HG03135 (cell line): ENCODE measurements around the gene ROBO1.
"Not testable (repeated sequence)": the region's sequence is repeated elsewhere in the genome, so short reads cannot be mapped to it uniquely, and the experiment has no call there.

Experiments used
- ATAC-seq: cut with Tn5 transposase; IDR thresholded peaks from one replicate; pipeline ENCODE4 v1.9.1; 2021; ENCODE audit warnings: mild to moderate bottlenecking, moderate library complexity; ENCODE audit not compliant: unreplicated experiment

The ROBO1 gene

GRCh38 chr3:79317551-79318518, 450.0 kb downstream of the ROBO1 start:
- ATAC-seq, result no peak

- no peak for ATAC-seq
Measured at GRCh38 chr3:79314962-79315361, 452.8 kb downstream of the ROBO1 start.

- ATAC-seq, result no peak
Measured at GRCh38 chr3:79314544-79314943, 453.3 kb downstream of the ROBO1 start.

GRCh38 chr3:79310016-79310415, 457.8 kb downstream of the ROBO1 start:
- no peak for ATAC-seq

- ATAC-seq, result no peak
Measured at GRCh38 chr3:79306934-79307570, 460.7 kb downstream of the ROBO1 start.

- ATAC-seq, result not testable (repeated sequence)
Measured at GRCh38 chr3:79299949-79300635, 467.7 kb downstream of the ROBO1 start.

GRCh38 chr3:79297245-79297960, 470.4 kb downstream of the ROBO1 start:
- no peak for ATAC-seq

GRCh38 chr3:79286882-79287281, 480.9 kb downstream of the ROBO1 start:
- ATAC-seq, result no peak

GRCh38 chr3:79285871-79286270, 481.9 kb downstream of the ROBO1 start:
- ATAC-seq, result no peak

GRCh38 chr3:79285380-79285779, 482.4 kb downstream of the ROBO1 start:
- no peak for ATAC-seq

GRCh38 chr3:79284781-79285180, 483.0 kb downstream of the ROBO1 start:
- no peak for ATAC-seq

- no peak for ATAC-seq
Measured at GRCh38 chr3:79278681-79279080, 489.1 kb downstream of the ROBO1 start.

- ATAC-seq, result no peak
Measured at GRCh38 chr3:79268422-79268821, 499.4 kb downstream of the ROBO1 start.

GRCh38 chr3:79264892-79265291, 502.9 kb downstream of the ROBO1 start:
- ATAC-seq, result no peak

GRCh38 chr3:79263423-79263822, 504.4 kb downstream of the ROBO1 start:
- no peak for ATAC-seq

GRCh38 chr3:79258479-79258878, 509.3 kb downstream of the ROBO1 start:
- ATAC-seq, result no peak

GRCh38 chr3:79257791-79258190, 510.0 kb downstream of the ROBO1 start:
- no peak for ATAC-seq

GRCh38 chr3:79255702-79256101, 512.1 kb downstream of the ROBO1 start:
- ATAC-seq, result no peak

GRCh38 chr3:79255292-79255691, 512.5 kb downstream of the ROBO1 start:
- no peak for ATAC-seq

GRCh38 chr3:79253704-79254103, 514.1 kb downstream of the ROBO1 start:
- no peak for ATAC-seq

- ATAC-seq, result no peak
Measured at GRCh38 chr3:79253271-79253670, 514.5 kb downstream of the ROBO1 start.
